Testis (tissue), 2 donors: ENCODE measurements around the gene FAM210B.

Source experiments
- CTCF ChIP-seq, 3 experiments: fragments of 450-650 bp in 2 of 3; fragments of 200-600 bp in 1 of 3; sonication (generic) in 1 of 3; IDR thresholded peaks; one replicate each; pipeline ENCODE4 v1.5.1; 2016 to 2019; ENCODE audit warnings: antibody characterized with exemption in 3 of 3, mild to moderate bottlenecking in 2 of 3, moderate library complexity in 1 of 3
- POLR2A ChIP-seq: fragments of 450-650 bp; IDR thresholded peaks from one replicate; pipeline ENCODE4 v1.6.1; 2017; ENCODE audit warnings: antibody characterized with exemption, mild to moderate bottlenecking, moderate library complexity

DNA sequence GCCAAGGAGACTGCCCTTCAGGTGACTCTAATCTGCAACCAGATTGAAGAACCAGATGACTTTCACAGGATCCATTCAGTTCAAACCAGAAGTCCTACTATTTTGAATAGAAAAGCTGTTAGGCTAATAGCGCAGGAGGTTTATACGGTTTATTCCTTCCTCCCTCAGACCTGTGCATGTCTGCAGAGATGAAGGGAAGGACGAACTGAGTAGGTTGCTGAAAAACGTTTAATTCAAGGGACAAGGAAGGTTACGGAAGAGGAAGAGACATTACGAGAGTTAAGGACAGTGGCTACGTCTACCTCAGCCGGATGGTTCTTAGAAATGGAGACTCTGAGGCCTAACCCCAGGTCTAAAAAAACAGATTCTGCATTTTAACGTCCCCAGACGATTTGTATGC is 32.3 kb downstream of the FAM210B start:
- TF ChIP-seq CTCF (IDR thresholded peaks at IDR 0.05) (no peak), POLR2A (no peak)
